RWPE1 (cell line): ENCODE measurements around the gene TTR.

ENCODE experiments used
- CTCF ChIA-PET: fragments of 350-600 bp; sonication (Branson Sonifier 250); formaldehyde crosslinking; extraction: SDS; loops from one replicate; lab custom pipeline; 2021; lab: Yijun Ruan, JAX
- POLR2A ChIA-PET: fragments of 400-600 bp; formaldehyde crosslinking; extraction: SDS; loops from one replicate; lab custom pipeline; 2020; ENCODE audit warnings: antibody characterized with exemption; ENCODE audit not compliant: low non-redundant PET; lab: Yijun Ruan, JAX
- DNase-seq: peaks from one replicate; pipeline ENCODE4 v3.0.0; 2012; ENCODE audit warnings: low spot score
- H3K27ac ChIP-seq: fragments of 450-650 bp; 2 replicates; pipeline ENCODE4 v1.5.1; 2017
- TF ChIP-seq, protein P1 (sequence below): fragments of 450-650 bp; conservative IDR thresholded peaks from 2 replicates; pipeline ENCODE4 v1.5.1; 2017; ENCODE audit warnings: low read depth, mild to moderate bottlenecking

The TTR gene

DNA sequence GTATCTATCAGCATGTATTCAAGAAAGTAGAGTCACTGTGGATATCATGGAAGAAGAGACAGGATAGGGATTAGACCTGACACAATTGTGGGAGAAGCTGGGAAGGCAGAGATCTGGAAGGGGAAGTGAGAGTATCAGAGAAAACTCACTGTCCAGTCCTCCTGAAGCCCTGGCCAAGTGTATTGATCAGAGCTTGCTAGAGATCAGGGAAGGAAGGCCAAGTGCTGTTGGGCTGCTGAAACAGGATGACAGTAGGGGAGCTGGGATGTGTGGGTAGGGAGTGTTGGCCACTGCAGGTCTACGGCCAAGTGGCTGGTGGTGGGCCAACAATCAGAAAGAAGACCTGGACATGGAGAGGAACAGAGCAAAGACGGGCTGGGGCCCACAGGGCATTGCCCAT is 26.3 kb upstream of the TTR start:
- ChIA-PET POLR2A (no interaction called here), CTCF (interaction anchor here (0.6 kb wide), 1 partner anchor 144 kb away, joined by 3 read pairs; no protein-coding TSS in a partner anchor)
- H3K27ac ChIP-seq, result no peak overlapping the region
- DNase-seq, result no peak
- TF ChIP-seq, protein P1, sequence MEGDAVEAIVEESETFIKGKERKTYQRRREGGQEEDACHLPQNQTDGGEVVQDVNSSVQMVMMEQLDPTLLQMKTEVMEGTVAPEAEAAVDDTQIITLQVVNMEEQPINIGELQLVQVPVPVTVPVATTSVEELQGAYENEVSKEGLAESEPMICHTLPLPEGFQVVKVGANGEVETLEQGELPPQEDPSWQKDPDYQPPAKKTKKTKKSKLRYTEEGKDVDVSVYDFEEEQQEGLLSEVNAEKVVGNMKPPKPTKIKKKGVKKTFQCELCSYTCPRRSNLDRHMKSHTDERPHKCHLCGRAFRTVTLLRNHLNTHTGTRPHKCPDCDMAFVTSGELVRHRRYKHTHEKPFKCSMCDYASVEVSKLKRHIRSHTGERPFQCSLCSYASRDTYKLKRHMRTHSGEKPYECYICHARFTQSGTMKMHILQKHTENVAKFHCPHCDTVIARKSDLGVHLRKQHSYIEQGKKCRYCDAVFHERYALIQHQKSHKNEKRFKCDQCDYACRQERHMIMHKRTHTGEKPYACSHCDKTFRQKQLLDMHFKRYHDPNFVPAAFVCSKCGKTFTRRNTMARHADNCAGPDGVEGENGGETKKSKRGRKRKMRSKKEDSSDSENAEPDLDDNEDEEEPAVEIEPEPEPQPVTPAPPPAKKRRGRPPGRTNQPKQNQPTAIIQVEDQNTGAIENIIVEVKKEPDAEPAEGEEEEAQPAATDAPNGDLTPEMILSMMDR, result no peak

- POLR2A ChIA-PET, result no interaction called here
- CTCF ChIA-PET, result interaction anchor here (0.6 kb wide), 1 partner anchor 298 kb away, joined by 3 read pairs; no protein-coding TSS in a partner anchor
- no peak for DNase-seq
Measured at GRCh38 chr18:31565782-31566512, 25.7 kb upstream of the TTR start.

GRCh38 chr18:31566576-31567306 is 24.9 kb upstream of the TTR start:
- TF ChIP-seq, protein P1, result no peak
- DNase-seq, result no peak
- no peak overlapping the region for H3K27ac ChIP-seq
- ChIA-PET POLR2A (no interaction called here), CTCF (no interaction called here)

More at GRCh38 chr18:31565782-31566512, 25.7 kb upstream of the TTR start:
- H3K27ac ChIP-seq, result no peak overlapping the region
- TF ChIP-seq, protein P1, result no peak

GRCh38 chr18:31572368-31572767 is 19.3 kb upstream of the TTR start:
- H3K27ac ChIP-seq, result no peak overlapping the region
- no peak for DNase-seq
- POLR2A ChIA-PET, result no interaction called here
- TF ChIP-seq, protein P1, result no peak
- CTCF ChIA-PET, result no interaction called here

- no peak for DNase-seq
- no peak overlapping the region for H3K27ac ChIP-seq
- CTCF ChIA-PET, result no interaction called here
- POLR2A ChIA-PET, result no interaction called here
- TF ChIP-seq, protein P1, result no peak
Measured at GRCh38 chr18:31573051-31573450, 18.6 kb upstream of the TTR start.

GRCh38 chr18:31574359-31574758 is 17.3 kb upstream of the TTR start:
- no peak overlapping the region for H3K27ac ChIP-seq
- TF ChIP-seq, protein P1, result no peak
- no peak for DNase-seq
- ChIA-PET POLR2A (no interaction called here), CTCF (no interaction called here)
